HFFc6 (cell line): ENCODE results near the gene SPEN. TPM values are rescaled to one million over a fixed set of nuclear protein-coding genes. Genes with fewer than 3 reads are reported as not detected.

Experiments used
- DNase-seq: peaks from one replicate; pipeline ENCODE4 v3.0.0-alpha.2; 2018
- H3K27ac Mint-ChIP-seq: 2 replicates; pipeline ENCODE4 v1.8.0; 2020; ENCODE audit warnings: mild to moderate bottlenecking, mixed read lengths
- H3K27me3 Mint-ChIP-seq: 2 replicates; pipeline ENCODE4 v1.8.0; 2021; ENCODE audit warnings: mild to moderate bottlenecking, moderate library complexity, mixed read lengths; ENCODE audit not compliant: insufficient read depth
- H3K36me3 Mint-ChIP-seq: 2 replicates; pipeline ENCODE4 v1.8.0; 2021; ENCODE audit warnings: low read depth, mixed read lengths
- H3K4me1 Mint-ChIP-seq: 2 replicates; pipeline ENCODE4 v1.8.0; 2020; ENCODE audit warnings: low read depth, mixed read lengths
- H3K4me3 Mint-ChIP-seq: 2 replicates; pipeline ENCODE4 v1.8.0; 2020; ENCODE audit warnings: mild to moderate bottlenecking, moderate library complexity, mixed read lengths
- H3K9me3 Mint-ChIP-seq: 2 replicates; pipeline ENCODE4 v1.8.0; 2020; ENCODE audit warnings: mild to moderate bottlenecking, mixed read lengths
- CTCF ChIP-seq: fragments of 200-600 bp; sonication (generic); IDR thresholded peaks from 2 replicates; pipeline ENCODE4 v1.5.0; 2021; ENCODE audit warnings: antibody characterized with exemption, mild to moderate bottlenecking
- total RNA-seq, 6 experiments: library from RNA; stranded (reverse); fragmentation: NEBNext Ultra II Directional; extraction: Animal tissue kit (Norgen Biotek cat#: 25700); gene quantifications; 2 replicates in 1 of 6; 3 replicates in 5 of 6; pipeline ENCODE4 v1.2.3, GENCODE V29; 2021

The SPEN gene
- total RNA-seq, 6 experiments from 2014 or later = 25.7 to 30.2 (median 27.6) TPM

DNA sequence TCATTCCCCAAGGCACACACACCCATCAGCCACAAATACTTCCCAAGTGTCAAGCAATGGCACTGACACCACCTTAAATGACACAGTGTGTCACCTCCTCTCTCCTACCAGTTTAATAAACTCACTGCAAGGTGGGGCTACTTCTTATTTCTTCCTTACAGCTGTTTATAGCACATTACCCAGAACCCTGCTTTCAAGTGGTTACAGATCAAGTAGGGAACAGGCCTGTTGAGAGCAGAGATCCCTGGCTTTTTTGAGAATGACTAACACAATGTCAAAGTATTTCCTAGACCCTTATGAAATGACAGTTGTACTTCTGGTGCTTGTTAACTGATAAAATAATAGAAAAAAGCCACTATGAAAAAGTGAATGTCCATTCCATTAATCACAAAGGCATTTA, 108.6 kb downstream of the SPEN start:
- Mint-ChIP-seq H3K4me1 (peaks cover 87% of the 10 kb centered on the region), H3K36me3 (peaks cover 9% of the 10 kb centered on the region; the same call in 1 of the 2 replicates), H3K27me3 (no peaks in the 10 kb centered on the region), H3K27ac (peak overlapping the region; percentile 72), H3K4me3 (peak overlapping the region; percentile 1; the same call in 1 of the 2 replicates), H3K9me3 (no peaks in the 10 kb centered on the region)
- TF ChIP-seq CTCF = no peak
- peak; percentile 60 for DNase-seq

DNA sequence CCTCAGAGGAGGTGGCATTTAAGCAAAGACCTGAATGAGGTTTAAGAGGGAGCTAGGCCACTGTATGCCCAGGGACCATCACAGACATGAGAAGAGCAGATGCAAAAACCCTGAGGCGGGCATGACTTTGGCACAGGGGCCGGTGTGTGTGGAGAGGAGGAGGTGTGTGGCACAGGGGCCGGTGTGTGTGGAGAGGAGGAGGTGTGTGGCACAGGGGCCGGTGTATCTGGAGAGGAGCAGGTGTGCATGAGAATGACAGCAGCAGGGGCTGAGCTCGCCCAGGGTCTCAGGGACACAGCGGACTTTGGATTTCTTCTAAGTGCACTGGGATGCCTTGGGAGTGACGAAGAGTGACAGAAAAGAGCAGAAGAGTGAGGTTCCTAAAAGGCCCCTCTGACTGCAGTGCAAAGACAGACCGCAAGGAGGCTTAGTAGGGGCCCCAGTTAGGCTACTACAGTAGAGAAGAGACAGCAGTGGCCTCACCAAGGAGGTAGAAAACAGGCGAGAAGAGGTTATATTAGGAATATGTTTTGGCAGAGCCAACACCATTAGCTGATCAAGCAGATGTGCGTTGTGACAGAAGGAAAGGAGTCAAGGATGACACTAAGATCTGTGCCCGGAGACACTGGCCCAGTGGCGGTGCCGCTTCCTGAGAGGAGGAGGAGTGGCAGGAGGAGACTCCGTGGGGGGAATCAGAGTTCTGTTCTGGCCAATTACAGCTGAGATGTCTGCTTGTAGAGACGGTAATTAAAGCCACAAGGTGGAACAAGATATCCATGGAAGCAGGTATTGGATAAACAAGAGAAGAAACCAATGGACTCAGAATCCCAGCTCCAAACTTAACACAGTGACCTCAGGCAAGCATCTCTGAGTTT, 110.0 kb downstream of the SPEN start:
- H3K4me3 Mint-ChIP-seq = no peak overlapping the region; the same call in 1 of the 2 replicates
- H3K36me3 Mint-ChIP-seq = peaks cover 5% of the 10 kb centered on the region; the same call in 1 of the 2 replicates
- H3K9me3 Mint-ChIP-seq = no peaks in the 10 kb centered on the region
- DNase-seq = no peak
- H3K4me1 Mint-ChIP-seq = peaks cover 74% of the 10 kb centered on the region
- peak overlapping the region; percentile 19; the same call in 1 of the 2 replicates for H3K27ac Mint-ChIP-seq
- TF ChIP-seq CTCF = peak; percentile 71
- H3K27me3 Mint-ChIP-seq = peaks cover 2% of the 10 kb centered on the region; the same call in 1 of the 2 replicates

DNA sequence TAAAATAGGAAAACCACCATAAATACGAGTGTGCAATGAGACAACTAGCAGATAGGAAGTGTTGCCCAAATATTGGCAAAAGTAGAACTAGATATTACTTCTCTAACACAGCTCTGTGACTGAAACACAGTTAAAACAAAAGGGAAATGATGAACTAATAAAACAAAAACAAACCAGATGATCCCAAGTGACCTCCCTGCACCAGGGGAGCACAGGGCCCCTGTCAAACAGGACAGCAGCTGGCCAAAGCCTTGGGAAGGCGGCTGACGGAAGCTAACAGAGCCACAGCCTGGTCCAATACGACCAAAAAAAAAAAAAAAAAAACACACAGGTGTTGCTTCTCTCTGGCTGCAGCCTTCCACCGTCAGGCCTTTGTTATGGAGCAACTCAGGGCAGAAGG, 110.6 kb downstream of the SPEN start:
- Mint-ChIP-seq H3K27ac (peak overlapping the region; percentile 32), H3K4me3 (no peak overlapping the region), H3K4me1 (peaks cover 74% of the 10 kb centered on the region), H3K27me3 (peaks cover 2% of the 10 kb centered on the region; the same call in 1 of the 2 replicates), H3K9me3 (no peaks in the 10 kb centered on the region), H3K36me3 (peaks cover 5% of the 10 kb centered on the region; the same call in 1 of the 2 replicates)
- no peak for DNase-seq
- TF ChIP-seq CTCF = no peak

GRCh38 chr1:15958793-15959192, 111.3 kb downstream of the SPEN start:
- TF ChIP-seq CTCF = no peak
- peaks cover 74% of the 10 kb centered on the region for H3K4me1 Mint-ChIP-seq
- H3K9me3 Mint-ChIP-seq = no peaks in the 10 kb centered on the region
- H3K27ac Mint-ChIP-seq = peak overlapping the region; percentile 32; the same call in 1 of the 2 replicates
- no peak overlapping the region for H3K4me3 Mint-ChIP-seq
- DNase-seq = no peak
- H3K27me3 Mint-ChIP-seq = peaks cover 2% of the 10 kb centered on the region; the same call in 1 of the 2 replicates
- H3K36me3 Mint-ChIP-seq = peaks cover 5% of the 10 kb centered on the region; the same call in 1 of the 2 replicates

- peaks cover 2% of the 10 kb centered on the region; the same call in 1 of the 2 replicates for H3K27me3 Mint-ChIP-seq
- no peak for TF ChIP-seq CTCF
- peaks cover 7% of the 10 kb centered on the region; the same call in 1 of the 2 replicates for H3K36me3 Mint-ChIP-seq
- H3K4me1 Mint-ChIP-seq = peaks cover 74% of the 10 kb centered on the region
- H3K4me3 Mint-ChIP-seq = no peak overlapping the region
- H3K9me3 Mint-ChIP-seq = no peaks in the 10 kb centered on the region
- no peak for DNase-seq
- no peak overlapping the region; the same call in 1 of the 2 replicates for H3K27ac Mint-ChIP-seq
Measured at GRCh38 chr1:15959424-15959823, 111.9 kb downstream of the SPEN start.
